A673 (cell line): Measurements from ENCODE around the gene HMCES. TPM values are rescaled to one million over a fixed set of nuclear protein-coding genes. Genes with fewer than 3 reads are reported as not detected.

Experiments used
- BruUV-seq: library from RNA; stranded (reverse); fragments of 400-500 nt; replicated peaks from 2 replicates; lab custom pipeline; 2021; lab: Mats Ljungman, UMichigan
- CTCF ChIA-PET: fragments of 300-600 bp; sonication (Branson Sonifier 250); formaldehyde crosslinking; loops from one replicate; lab custom pipeline; 2022; ENCODE audit warnings: antibody characterized with exemption; lab: Charles Lee
- POLR2A ChIA-PET: fragments of 300-600 bp; sonication (Branson Sonifier 250); formaldehyde crosslinking; loops from one replicate; lab custom pipeline; 2022; ENCODE audit warnings: antibody characterized with exemption; ENCODE audit not compliant: low non-redundant PET; lab: Charles Lee
- DNase-seq: peaks from one replicate; pipeline ENCODE4 v3.0.0-alpha.2; 2015; ENCODE audit warnings: low spot score
- H3K27ac ChIP-seq: fragments of 200-600 bp; sonication (generic); 2 replicates; pipeline ENCODE4 v1.5.1; 2016; ENCODE audit warnings: mixed run types, low read depth, mild to moderate bottlenecking, mixed read lengths, antibody characterized with exemption, low read length; ENCODE audit not compliant: poor library complexity, severe bottlenecking
- H3K27me3 ChIP-seq: fragments of 200-600 bp; sonication (generic); replicated peaks from 2 replicates; pipeline ENCODE4 v1.6.1; 2017; ENCODE audit warnings: mixed run types, low read depth, mild to moderate bottlenecking, mixed read lengths, antibody characterized with exemption, low read length; ENCODE audit not compliant: insufficient read depth, poor library complexity
- H3K36me3 ChIP-seq: fragments of 200-600 bp; sonication (generic); 2 replicates; pipeline ENCODE4 v1.6.1; 2016; ENCODE audit warnings: mixed run types, mild to moderate bottlenecking, mixed read lengths, antibody characterized with exemption, low read length; ENCODE audit not compliant: insufficient read depth, poor library complexity, severe bottlenecking
- H3K4me1 ChIP-seq: fragments of 200-600 bp; sonication (generic); 2 replicates; pipeline ENCODE4 v1.6.1; 2017; ENCODE audit warnings: mixed run types, mild to moderate bottlenecking, mixed read lengths, antibody characterized with exemption, low read length; ENCODE audit not compliant: insufficient read depth, poor library complexity, severe bottlenecking
- H3K4me3 ChIP-seq: fragments of 200-600 bp; sonication (generic); 2 replicates; pipeline ENCODE4 v1.5.1; 2016; ENCODE audit warnings: low read depth, mixed run types, mild to moderate bottlenecking, mixed read lengths, low read length; ENCODE audit not compliant: poor library complexity, severe bottlenecking
- H3K9me3 ChIP-seq: fragments of 200-600 bp; sonication (generic); 2 replicates; pipeline ENCODE4 v1.6.1; 2016; ENCODE audit warnings: mixed run types, low read depth, mild to moderate bottlenecking, mixed read lengths, antibody characterized with exemption, low read length; ENCODE audit not compliant: poor library complexity, severe bottlenecking
- CTCF ChIP-seq: fragments of 300-800, 200-600 bp; sonication (generic); conservative IDR thresholded peaks from 2 replicates; pipeline ENCODE4 v1.5.1; 2017; ENCODE audit warnings: low read depth, mild to moderate bottlenecking, antibody characterized with exemption, low read length, moderate library complexity, mixed read lengths
- EZH2 ChIP-seq: fragments of 200-600 bp; sonication (generic); IDR thresholded peaks from 2 replicates; pipeline ENCODE4 v1.6.1; 2017; ENCODE audit warnings: borderline replicate concordance, low read depth, mild to moderate bottlenecking, mixed read lengths, antibody characterized with exemption, low read length; ENCODE audit not compliant: poor library complexity, severe bottlenecking
- intact Hi-C: fragments of 100-400 bp; cut with micrococcal nuclease; formaldehyde crosslinking; loops from one replicate; pipeline ENCODE4 v1.10.0; 2022; ENCODE audit not compliant: unreplicated experiment
- total RNA-seq: library from RNA; stranded (reverse); gene quantifications from 2 replicates; pipeline ENCODE4 v1.2.3, GENCODE V29; 2021

The HMCES gene
- total RNA-seq, 1 experiment from 2014 or later: 52.2 TPM

- BruUV-seq: no TSS peak
- no peak overlapping the region for H3K27ac ChIP-seq
- H3K4me1 ChIP-seq: no peaks in the 10 kb centered on the region
- ChIA-PET CTCF (no interaction called here), POLR2A (no interaction called here)
- H3K36me3 ChIP-seq: no peaks in the 10 kb centered on the region
- no peaks in the 10 kb centered on the region for H3K9me3 ChIP-seq
- H3K27me3 ChIP-seq: peaks cover 5% of the 10 kb centered on the region
- no peak overlapping the region for H3K4me3 ChIP-seq
- TF ChIP-seq EZH2: no peak
- TF ChIP-seq CTCF: no peak
- intact Hi-C loops: no loop called here
- DNase-seq: no peak
Measured at GRCh38 chr3:129344540-129345220, 66.0 kb downstream of the HMCES start.

- intact Hi-C loops: no loop called here
- TF ChIP-seq EZH2: no peak
- TF ChIP-seq CTCF: no peak
- no peak overlapping the region for H3K27ac ChIP-seq
- H3K36me3 ChIP-seq: no peaks in the 10 kb centered on the region
- no peaks in the 10 kb centered on the region for H3K9me3 ChIP-seq
- CTCF ChIA-PET: interaction anchor here (0.6 kb wide), 1 partner anchor 17 kb away, joined by 3 read pairs; no protein-coding TSS in a partner anchor
- no peak overlapping the region for H3K4me3 ChIP-seq
- no peak for DNase-seq
- peaks cover 5% of the 10 kb centered on the region for H3K27me3 ChIP-seq
- H3K4me1 ChIP-seq: no peaks in the 10 kb centered on the region
- no TSS peak for BruUV-seq
- POLR2A ChIA-PET: no interaction called here
Measured at GRCh38 chr3:129345281-129345680, 66.6 kb downstream of the HMCES start.

GRCh38 chr3:129345971-129346370 is 67.3 kb downstream of the HMCES start:
- no peak overlapping the region for H3K27ac ChIP-seq
- H3K4me3 ChIP-seq: no peak overlapping the region
- no peaks in the 10 kb centered on the region for H3K9me3 ChIP-seq
- POLR2A ChIA-PET: no interaction called here
- CTCF ChIA-PET: no interaction called here
- H3K4me1 ChIP-seq: no peaks in the 10 kb centered on the region
- TF ChIP-seq CTCF (no peak), EZH2 (no peak)
- intact Hi-C loops: no loop called here
- H3K27me3 ChIP-seq: peaks cover 5% of the 10 kb centered on the region
- no peak for DNase-seq
- no TSS peak for BruUV-seq
- H3K36me3 ChIP-seq: no peaks in the 10 kb centered on the region
